Stimulated activated CD4-positive, alpha-beta T cell treated with anti-CD3 and anti-CD28 coated beads, TNF-alpha, amount 100 ng/mL, for 4 hours (primary cell): ENCODE data around the gene CACNB2.
"Not testable (repeated sequence)": the region's sequence is repeated elsewhere in the genome, so short reads cannot be mapped to it uniquely, and the experiment has no call there.

ENCODE experiments used
- DNase-seq, 3 experiments: peaks; one replicate each; pipeline ENCODE4 v3.0.0-alpha.2; 2020; ENCODE audit warnings: low read depth in 3 of 3

The CACNB2 gene

GRCh38 chr10:18145652-18146051, 5.4 kb downstream of the CACNB2 start:
- DNase-seq = no peak

- DNase-seq = no peak
Observed at GRCh38 chr10:18149196-18149800, 9.1 kb downstream of the CACNB2 start.

GRCh38 chr10:18151356-18151890, 11.2 kb downstream of the CACNB2 start:
- no peak for DNase-seq

- not testable (repeated sequence) for DNase-seq
Observed at GRCh38 chr10:18153381-18153780, 13.2 kb downstream of the CACNB2 start.

- no peak for DNase-seq
Observed at GRCh38 chr10:18155321-18155720, 15.1 kb downstream of the CACNB2 start.

GRCh38 chr10:18156797-18157196, 16.6 kb downstream of the CACNB2 start:
- not testable (repeated sequence) for DNase-seq

GRCh38 chr10:18157881-18158280, 17.7 kb downstream of the CACNB2 start:
- no peak for DNase-seq

GRCh38 chr10:18158773-18159265, 18.6 kb downstream of the CACNB2 start:
- DNase-seq = no peak

- DNase-seq = no peak
Observed at GRCh38 chr10:18159557-18159956, 19.3 kb downstream of the CACNB2 start.

GRCh38 chr10:18162021-18162627, 21.9 kb downstream of the CACNB2 start:
- DNase-seq = no peak

- no peak for DNase-seq
Observed at GRCh38 chr10:18164093-18164492, 23.9 kb downstream of the CACNB2 start.

- no peak for DNase-seq
Observed at GRCh38 chr10:18164748-18165361, 24.6 kb downstream of the CACNB2 start.

- no peak for DNase-seq
Observed at GRCh38 chr10:18178854-18179483, 38.7 kb downstream of the CACNB2 start.

- no peak for DNase-seq
Observed at GRCh38 chr10:18179891-18180290, 39.7 kb downstream of the CACNB2 start.

- not testable (repeated sequence) for DNase-seq
Observed at GRCh38 chr10:18181382-18181781, 41.2 kb downstream of the CACNB2 start.

GRCh38 chr10:18185621-18186020, 45.4 kb downstream of the CACNB2 start:
- no peak for DNase-seq

- no peak for DNase-seq
Observed at GRCh38 chr10:18190840-18191239, 50.6 kb downstream of the CACNB2 start.

GRCh38 chr10:18194634-18195033, 54.4 kb downstream of the CACNB2 start:
- no peak for DNase-seq

GRCh38 chr10:18195060-18195799, 55.0 kb downstream of the CACNB2 start:
- DNase-seq = no peak

- no peak for DNase-seq
Observed at GRCh38 chr10:18196806-18197550, 56.8 kb downstream of the CACNB2 start.

- no peak for DNase-seq
Observed at GRCh38 chr10:18197706-18198105, 57.5 kb downstream of the CACNB2 start.
